Measurements from ENCODE around the gene PINLYP.
A peak's percentile ranks its signal among the peaks of the same experiment; 100 is the strongest.
"Not testable (repeated sequence)": the region's sequence is repeated elsewhere in the genome, so short reads cannot be mapped to it uniquely, and the experiment has no call there.

The PINLYP gene

GRCh38 chr19:43575156-43575950, at the start of gene PINLYP, which contains the start of gene XRCC1:
PINLYP (plus strand) TSS chr19:43575801; CDS start chr19:43577192, 1,391 bp downstream.
XRCC1 (minus strand) TSS chr19:43575527; CDS start chr19:43575458, 69 bp downstream.
- DNase-seq: peak; percentile 93 to 99

- DNase-seq: no peak
These were observed 49.5 kb upstream of the PINLYP start for GRCh38 chr19:43525836-43526771.

GRCh38 chr19:43526884-43527859, 48.4 kb upstream of the PINLYP start, which contains the start of gene ETHE1:
ETHE1 (minus strand) TSS chr19:43527201; CDS start chr19:43527177, 24 bp downstream.
- DNase-seq: peak; percentile 36 to 75

DNA sequence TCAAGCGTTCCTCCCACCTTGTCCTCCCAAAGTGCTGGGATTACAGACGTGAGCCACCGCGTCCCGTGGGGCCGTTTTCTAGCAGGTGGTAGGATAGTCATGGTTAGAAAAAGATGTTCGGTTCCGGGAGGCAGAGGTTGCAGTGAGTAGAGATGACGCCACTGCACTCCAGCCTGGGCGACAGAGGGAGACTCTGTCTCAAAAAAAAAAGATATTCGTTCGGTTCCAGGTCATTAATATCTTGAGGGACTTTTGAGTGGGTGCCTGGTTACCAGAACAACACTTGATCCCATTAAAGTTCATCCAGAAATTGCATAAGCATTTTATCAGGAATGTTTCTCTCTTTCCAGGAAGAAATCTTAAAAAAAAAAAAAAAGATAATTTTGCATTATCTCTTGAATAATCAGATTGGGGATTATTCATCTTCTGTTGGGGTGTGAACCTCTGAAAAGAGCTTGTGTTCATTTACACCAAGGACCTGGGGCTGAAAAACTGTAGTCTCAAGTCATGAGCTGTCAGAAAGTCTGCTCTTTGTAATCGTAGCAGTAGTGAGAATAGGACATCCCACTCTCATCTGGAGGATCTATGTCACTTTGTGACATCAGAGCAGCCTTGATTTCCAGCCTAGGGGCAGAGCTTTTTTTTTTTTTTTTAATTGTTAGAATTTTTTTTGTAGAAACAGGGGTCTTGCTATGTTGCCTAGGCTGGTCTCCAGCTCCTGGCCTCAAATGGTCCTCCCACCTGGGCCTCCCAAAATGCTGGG, 47.6 kb upstream of the PINLYP start:
- DNase-seq: no peak

- DNase-seq: peak in 1 of 2 donors; percentile 42
These were observed 43.0 kb upstream of the PINLYP start for GRCh38 chr19:43532571-43532961.

- peak; percentile 88 to 89 for DNase-seq
These were observed 42.5 kb upstream of the PINLYP start, which contains the start of gene ZNF575 for GRCh38 chr19:43532962-43533545. ZNF575 (plus strand) TSS chr19:43533188; CDS start chr19:43534423, 1,235 bp downstream.

DNA sequence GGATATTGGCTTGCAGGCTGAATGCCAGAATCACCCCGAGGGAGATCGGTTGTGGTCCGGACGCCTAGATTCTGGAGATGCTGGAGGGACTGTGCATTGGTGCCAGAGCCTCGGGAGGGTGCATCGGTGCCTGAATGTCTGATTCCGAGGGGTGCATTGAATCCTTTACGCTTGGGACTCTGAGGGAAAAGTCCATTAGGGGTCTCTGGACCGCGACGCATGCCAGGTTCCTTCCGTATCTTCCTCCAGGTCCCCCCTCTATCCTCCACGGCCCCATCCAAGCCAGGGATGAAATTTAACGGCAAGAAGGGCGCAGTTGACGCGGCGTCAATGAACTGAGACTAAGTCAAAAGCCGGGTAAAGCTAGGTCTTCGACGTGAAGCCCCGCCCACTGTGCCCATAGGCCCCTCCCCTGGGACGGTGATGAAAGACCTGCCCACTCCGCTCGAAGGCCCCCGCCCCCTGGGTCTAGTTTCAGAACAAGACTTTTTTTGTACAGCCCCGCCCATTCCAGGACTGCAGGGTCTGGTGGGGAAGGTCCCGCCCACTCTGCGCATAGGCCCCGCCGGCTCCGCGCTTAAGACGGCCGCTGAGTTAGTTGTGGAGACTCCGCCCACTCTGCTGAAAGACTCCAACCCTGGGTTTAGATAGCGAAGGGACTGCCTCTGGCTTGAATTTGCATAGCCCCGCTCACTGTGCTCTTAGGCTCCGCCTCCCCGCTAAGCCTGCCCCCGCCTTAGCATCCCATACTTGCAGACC, 41.9 kb upstream of the PINLYP start:
- DNase-seq: peak; percentile 90 to 93

GRCh38 chr19:43534305-43534815, 41.2 kb upstream of the PINLYP start:
- no peak for DNase-seq

- peak; percentile 25 to 40 for DNase-seq
These were observed 40.5 kb upstream of the PINLYP start for GRCh38 chr19:43534816-43535761.

DNA sequence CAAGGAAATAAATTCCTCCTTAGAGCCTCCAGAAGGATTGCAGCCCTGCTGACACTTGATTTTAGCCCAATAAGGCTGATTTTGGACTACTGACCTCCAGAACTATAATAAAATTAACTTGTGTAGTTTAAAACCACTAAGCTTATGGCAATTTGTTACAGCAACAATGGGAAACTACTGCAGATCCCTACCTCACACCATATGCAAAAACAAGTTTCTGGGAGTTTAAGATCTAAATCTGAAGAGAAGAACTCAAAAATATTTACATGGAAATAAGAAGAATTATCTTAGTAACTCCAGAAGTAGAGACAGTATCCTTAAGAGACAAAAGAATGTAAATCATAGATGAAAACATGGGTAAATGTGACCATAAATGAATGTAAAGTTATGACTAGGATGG, 36.7 kb upstream of the PINLYP start:
- DNase-seq: no peak

DNA sequence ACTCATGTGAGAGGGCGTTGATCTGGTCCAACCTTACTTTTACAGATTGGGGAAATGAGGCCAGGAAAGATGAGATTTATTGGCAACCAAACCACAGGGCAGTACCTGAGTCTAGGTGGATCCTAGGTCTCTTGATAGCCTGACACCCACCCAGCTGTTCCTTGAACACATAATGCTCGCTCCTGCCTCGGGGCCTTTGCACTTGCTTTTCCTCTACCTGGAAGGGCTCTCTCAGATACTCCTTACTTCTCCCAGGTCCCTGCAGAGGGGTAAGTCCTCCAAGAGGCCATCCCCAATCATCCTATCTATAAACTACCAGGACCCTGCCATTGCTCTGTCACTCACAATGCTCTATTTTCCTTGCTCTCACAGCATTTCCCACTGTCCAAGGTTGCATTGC, 35.2 kb upstream of the PINLYP start:
- no peak for DNase-seq

DNA sequence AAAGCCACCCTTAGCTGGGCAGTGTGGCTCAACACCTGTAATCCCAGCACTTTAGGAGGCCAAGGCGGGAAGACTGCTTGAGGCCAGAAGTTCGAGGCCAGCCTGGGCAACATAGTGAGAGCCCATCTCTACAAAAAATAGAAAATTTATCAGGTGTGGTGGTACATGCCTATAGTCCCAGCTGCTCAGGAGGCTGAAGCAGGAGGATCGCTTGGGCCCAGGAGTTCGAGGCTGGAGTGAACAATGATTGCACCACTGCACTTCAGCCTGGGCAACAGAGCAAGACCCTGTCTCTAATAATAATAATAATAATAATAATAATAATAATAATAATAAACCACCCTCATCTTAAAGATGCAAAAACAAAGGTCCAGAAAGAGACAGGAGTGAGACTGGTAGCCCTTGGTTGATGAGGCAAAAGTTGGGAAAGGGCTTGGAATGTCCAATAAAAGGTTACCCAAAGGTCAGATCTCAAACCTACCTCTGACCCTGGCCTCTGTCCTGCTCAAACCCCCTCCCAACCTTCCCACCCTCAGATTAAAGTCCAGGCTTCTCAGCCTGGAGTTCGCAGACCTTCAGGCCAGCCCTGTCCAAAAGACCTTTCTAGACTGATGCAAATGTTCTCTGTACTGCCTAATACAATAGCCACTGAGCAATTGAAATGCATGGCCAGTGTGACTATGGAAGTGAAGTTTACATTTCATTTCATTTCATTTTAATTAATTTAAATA, 33.5 kb upstream of the PINLYP start:
- DNase-seq: no peak

- no peak for DNase-seq
These were observed 31.5 kb upstream of the PINLYP start for GRCh38 chr19:43544077-43544476.

GRCh38 chr19:43545276-43545675, 30.3 kb upstream of the PINLYP start:
- no peak for DNase-seq

GRCh38 chr19:43545981-43546380, 29.6 kb upstream of the PINLYP start:
- DNase-seq: no peak

GRCh38 chr19:43546581-43546980, 29.0 kb upstream of the PINLYP start:
- DNase-seq: no peak

DNA sequence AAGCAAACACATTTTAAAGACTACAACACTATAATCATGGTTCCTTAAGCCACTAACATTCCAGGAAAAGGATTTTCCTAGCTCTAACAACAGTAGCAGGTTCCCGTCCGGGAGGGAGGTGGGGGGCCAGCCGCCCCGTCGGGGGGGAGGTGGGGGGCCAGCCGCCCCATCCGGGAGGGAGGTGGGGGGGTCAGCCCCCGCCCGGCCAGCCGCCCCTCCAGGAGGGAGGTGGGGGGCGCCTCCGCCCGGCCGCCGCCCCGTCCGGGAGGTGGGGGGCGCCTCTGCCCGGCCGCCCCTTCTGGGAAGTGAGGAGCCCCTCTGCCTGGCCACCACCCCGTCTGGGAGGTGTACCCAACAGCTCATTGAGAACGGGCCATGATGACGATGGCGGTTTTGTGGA, 27.7 kb upstream of the PINLYP start:
- DNase-seq: not testable (repeated sequence)

GRCh38 chr19:43548706-43549105, 26.9 kb upstream of the PINLYP start:
- no peak for DNase-seq
